Measurements from ENCODE around the gene TCL1B. TPM values are rescaled to one million over a fixed set of nuclear protein-coding genes. Genes with fewer than 3 reads are reported as not detected.

Gene TCL1B
- total RNA-seq, 1 donor from 2014 or later = not detected

DNA sequence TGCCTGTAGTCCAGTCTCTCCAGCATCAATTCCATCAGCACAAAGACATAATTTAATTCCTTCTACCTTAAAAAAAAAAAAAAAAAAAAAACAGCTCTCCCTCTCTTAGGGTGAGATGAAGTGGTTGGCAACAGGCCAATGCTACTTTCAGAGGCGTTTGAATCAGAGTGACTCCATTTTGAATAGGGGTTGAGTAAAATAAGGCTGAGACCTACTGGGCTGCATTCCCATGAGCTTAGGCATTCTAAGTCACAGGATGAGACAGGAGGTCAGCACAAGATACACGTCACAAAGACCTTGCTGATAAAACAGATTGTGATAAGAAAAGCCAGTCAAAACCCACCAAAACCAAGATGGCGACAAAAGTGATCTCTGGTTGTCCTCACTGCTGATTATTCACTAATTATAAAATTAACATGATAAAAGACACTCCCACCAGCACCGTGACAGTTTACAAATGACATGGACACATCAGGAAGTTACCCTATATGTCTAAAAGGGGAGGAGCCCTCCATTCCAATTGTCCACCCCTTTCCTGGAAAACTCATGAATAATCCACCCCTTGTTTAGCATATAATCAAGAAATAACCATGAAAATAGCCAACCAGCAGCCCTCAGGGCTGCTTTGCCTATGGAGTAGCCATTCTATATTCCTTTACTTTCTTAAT lies 6.9 kb upstream of the TCL1B start:
- Mint-ChIP-seq H3K4me1 (ENCODE audit: low read depth, unreplicated experiment) (peaks cover 4% of the 10 kb centered on the region), H3K9me3 (ENCODE audit: unreplicated experiment) (peaks cover 5% of the 10 kb centered on the region), H3K27ac (ENCODE audit: unreplicated experiment) (no peak overlapping the region), H3K36me3 (ENCODE audit: low read depth, unreplicated experiment) (no peaks in the 10 kb centered on the region), H3K4me3 (ENCODE audit: unreplicated experiment) (no peak overlapping the region), H3K27me3 (ENCODE audit: low read depth, unreplicated experiment) (peaks cover 10% of the 10 kb centered on the region)
- Histone ChIP-seq H3K4me1 (ENCODE audit: insufficient read depth, low read length) (no peaks in the 10 kb centered on the region), H3K79me2 (ENCODE audit: insufficient read depth, low read length) (no peaks in the 10 kb centered on the region), H3K9ac (ENCODE audit: low read length) (no peak overlapping the region), H2AFZ (ENCODE audit: low read depth, low read length) (no peak overlapping the region), H3K4me2 (ENCODE audit: low read length) (no peak overlapping the region), H3K27ac (ENCODE audit: low read depth, low read length) (no peak overlapping the region), H3K9me3 (ENCODE audit: insufficient read depth, low read depth, low read length) (no peaks in the 10 kb centered on the region), H4K20me1 (ENCODE audit: insufficient read depth, low read length) (no peaks in the 10 kb centered on the region), H3K27me3 (ENCODE audit: insufficient read depth, low read length) (no peaks in the 10 kb centered on the region), H3K4me3 (ENCODE audit: insufficient read depth, low read depth, low read length) (no peak overlapping the region), H3K36me3 (ENCODE audit: insufficient read depth, low read length) (no peaks in the 10 kb centered on the region)
- no peak for TF ChIP-seq EZH2 (IDR thresholded peaks at IDR 0.05; ENCODE audit: insufficient read depth, low read length)
- TF ChIP-seq, protein P1, sequence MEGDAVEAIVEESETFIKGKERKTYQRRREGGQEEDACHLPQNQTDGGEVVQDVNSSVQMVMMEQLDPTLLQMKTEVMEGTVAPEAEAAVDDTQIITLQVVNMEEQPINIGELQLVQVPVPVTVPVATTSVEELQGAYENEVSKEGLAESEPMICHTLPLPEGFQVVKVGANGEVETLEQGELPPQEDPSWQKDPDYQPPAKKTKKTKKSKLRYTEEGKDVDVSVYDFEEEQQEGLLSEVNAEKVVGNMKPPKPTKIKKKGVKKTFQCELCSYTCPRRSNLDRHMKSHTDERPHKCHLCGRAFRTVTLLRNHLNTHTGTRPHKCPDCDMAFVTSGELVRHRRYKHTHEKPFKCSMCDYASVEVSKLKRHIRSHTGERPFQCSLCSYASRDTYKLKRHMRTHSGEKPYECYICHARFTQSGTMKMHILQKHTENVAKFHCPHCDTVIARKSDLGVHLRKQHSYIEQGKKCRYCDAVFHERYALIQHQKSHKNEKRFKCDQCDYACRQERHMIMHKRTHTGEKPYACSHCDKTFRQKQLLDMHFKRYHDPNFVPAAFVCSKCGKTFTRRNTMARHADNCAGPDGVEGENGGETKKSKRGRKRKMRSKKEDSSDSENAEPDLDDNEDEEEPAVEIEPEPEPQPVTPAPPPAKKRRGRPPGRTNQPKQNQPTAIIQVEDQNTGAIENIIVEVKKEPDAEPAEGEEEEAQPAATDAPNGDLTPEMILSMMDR (IDR thresholded peaks at IDR 0.05; ENCODE audit: insufficient read depth, low read depth, low read length) = no peak
- no peak for DNase-seq (ENCODE audit: low read depth)
- no peak for FAIRE-seq

DNA sequence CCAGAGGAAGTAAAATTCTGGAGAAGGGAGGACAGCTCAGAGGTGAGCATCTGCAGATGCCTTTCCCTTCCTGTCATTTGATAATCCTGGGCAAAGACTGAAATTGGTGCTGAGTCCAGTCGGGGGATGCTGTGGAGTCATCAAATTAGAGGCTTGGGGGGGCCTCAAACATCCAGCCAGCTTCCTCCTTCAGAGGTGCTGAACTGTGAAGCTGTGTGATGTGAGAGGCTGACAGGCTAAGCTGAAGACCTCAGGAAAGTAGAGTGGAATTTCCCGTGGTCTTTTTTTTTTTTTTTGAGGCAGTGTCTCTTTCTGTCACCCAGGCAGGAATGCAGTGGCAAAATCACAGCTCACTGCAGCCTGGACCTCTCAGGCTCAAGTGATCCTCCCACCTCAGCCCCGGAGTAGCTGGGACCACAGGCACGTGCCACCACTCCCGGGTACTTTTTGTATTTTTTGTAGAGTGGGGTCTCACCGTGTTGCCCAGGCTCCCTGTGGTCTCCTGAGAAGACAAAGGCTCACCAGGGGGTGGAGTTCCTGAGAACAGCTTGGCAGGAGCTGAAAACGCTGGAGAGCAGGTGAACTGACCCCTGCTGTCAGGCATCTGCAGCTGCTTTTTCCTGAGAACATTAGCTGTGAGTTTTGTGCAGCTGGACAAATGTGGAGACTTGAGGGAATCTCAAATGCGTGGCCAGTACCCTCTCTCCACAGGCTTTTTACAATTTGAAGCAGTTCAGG lies 6.1 kb upstream of the TCL1B start:
- H3K4me3 Mint-ChIP-seq (ENCODE audit: unreplicated experiment) = no peak overlapping the region
- FAIRE-seq = no peak
- Histone ChIP-seq H3K9me3 (ENCODE audit: insufficient read depth, low read depth, low read length) (no peaks in the 10 kb centered on the region), H3K4me1 (ENCODE audit: insufficient read depth, low read length) (no peaks in the 10 kb centered on the region), H2AFZ (ENCODE audit: low read depth, low read length) (no peak overlapping the region), H3K27ac (ENCODE audit: low read depth, low read length) (no peak overlapping the region), H3K9ac (ENCODE audit: low read length) (no peak overlapping the region), H3K79me2 (ENCODE audit: insufficient read depth, low read length) (no peaks in the 10 kb centered on the region), H3K4me3 (ENCODE audit: insufficient read depth, low read depth, low read length) (no peak overlapping the region), H3K4me2 (ENCODE audit: low read length) (no peak overlapping the region), H3K36me3 (ENCODE audit: insufficient read depth, low read length) (no peaks in the 10 kb centered on the region), H3K27me3 (ENCODE audit: insufficient read depth, low read length) (no peaks in the 10 kb centered on the region), H4K20me1 (ENCODE audit: insufficient read depth, low read length) (no peaks in the 10 kb centered on the region)
- H3K27me3 Mint-ChIP-seq (ENCODE audit: low read depth, unreplicated experiment) = peaks cover 12% of the 10 kb centered on the region
- H3K4me1 Mint-ChIP-seq (ENCODE audit: low read depth, unreplicated experiment) = peaks cover 4% of the 10 kb centered on the region
- TF ChIP-seq EZH2 (IDR thresholded peaks at IDR 0.05; ENCODE audit: insufficient read depth, low read length) = no peak
- TF ChIP-seq, protein P1 (IDR thresholded peaks at IDR 0.05; ENCODE audit: insufficient read depth, low read depth, low read length) = no peak
- H3K27ac Mint-ChIP-seq (ENCODE audit: unreplicated experiment) = no peak overlapping the region
- peaks cover 5% of the 10 kb centered on the region for H3K9me3 Mint-ChIP-seq (ENCODE audit: unreplicated experiment)
- no peaks in the 10 kb centered on the region for H3K36me3 Mint-ChIP-seq (ENCODE audit: low read depth, unreplicated experiment)
- no peak for DNase-seq (ENCODE audit: low read depth)

DNA sequence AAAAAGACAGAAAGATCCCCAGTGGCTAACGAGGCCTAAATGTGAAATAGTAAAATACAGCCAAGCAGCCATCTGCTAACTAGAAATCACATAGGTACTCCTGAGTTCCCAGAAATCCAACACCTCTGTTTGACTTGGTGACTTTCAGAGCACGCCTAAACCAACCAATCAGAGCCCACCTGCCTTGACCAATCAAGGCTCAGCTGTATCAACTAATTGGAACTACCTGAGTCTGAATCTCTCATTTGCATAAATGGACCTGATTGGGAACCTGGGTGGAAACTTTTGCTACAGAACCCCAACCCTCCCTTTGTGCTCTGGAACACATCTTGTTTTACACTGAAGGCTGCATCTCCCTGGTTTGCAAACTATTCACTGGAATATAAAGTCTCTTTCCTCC lies 5.1 kb upstream of the TCL1B start:
- Histone ChIP-seq H3K4me3 (ENCODE audit: insufficient read depth, low read depth, low read length) (no peak overlapping the region), H3K4me2 (ENCODE audit: low read length) (no peak overlapping the region), H2AFZ (ENCODE audit: low read depth, low read length) (no peak overlapping the region), H3K9ac (ENCODE audit: low read length) (no peak overlapping the region), H3K9me3 (ENCODE audit: insufficient read depth, low read depth, low read length) (no peaks in the 10 kb centered on the region), H3K4me1 (ENCODE audit: insufficient read depth, low read length) (no peaks in the 10 kb centered on the region), H3K27me3 (ENCODE audit: insufficient read depth, low read length) (no peaks in the 10 kb centered on the region), H3K27ac (ENCODE audit: low read depth, low read length) (no peak overlapping the region), H3K36me3 (ENCODE audit: insufficient read depth, low read length) (no peaks in the 10 kb centered on the region), H4K20me1 (ENCODE audit: insufficient read depth, low read length) (no peaks in the 10 kb centered on the region), H3K79me2 (ENCODE audit: insufficient read depth, low read length) (no peaks in the 10 kb centered on the region)
- DNase-seq (ENCODE audit: low read depth) (no peak), FAIRE-seq (no peak)
- Mint-ChIP-seq H3K4me3 (ENCODE audit: unreplicated experiment) (no peak overlapping the region), H3K27me3 (ENCODE audit: low read depth, unreplicated experiment) (peaks cover 18% of the 10 kb centered on the region), H3K9me3 (ENCODE audit: unreplicated experiment) (peaks cover 5% of the 10 kb centered on the region), H3K27ac (ENCODE audit: unreplicated experiment) (no peak overlapping the region), H3K36me3 (ENCODE audit: low read depth, unreplicated experiment) (no peaks in the 10 kb centered on the region), H3K4me1 (ENCODE audit: low read depth, unreplicated experiment) (peaks cover 4% of the 10 kb centered on the region)
- TF ChIP-seq, protein P1 (IDR thresholded peaks at IDR 0.05; ENCODE audit: insufficient read depth, low read depth, low read length) = no peak
- no peak for TF ChIP-seq EZH2 (IDR thresholded peaks at IDR 0.05; ENCODE audit: insufficient read depth, low read length)

All from astrocyte (in vitro differentiated cells and primary cell).